ENCODE data around the gene LRRC3. TPM values are rescaled to one million over a fixed set of nuclear protein-coding genes. Genes with fewer than 3 reads are reported as not detected.

The LRRC3 gene
- total RNA-seq, 5 donors from 2014 or later (not counting 1 experiment from before 2014, with no cell fraction given), result 0.76 to 2.2 (median 0.98) TPM

GRCh38 chr21:44449473-44450363 lies 5.6 kb upstream of the LRRC3 start:
- Histone ChIP-seq H3K27ac (ENCODE audit: low read length) (no peak overlapping the region), H3K4me3 (ENCODE audit: control insufficient read depth in 1 of 2, extremely low read depth in 1 of 2, low read length in 1 of 2) (no peak overlapping the region), H3K36me3 (ENCODE audit: control insufficient read depth in 2 of 2, extremely low read depth in 1 of 2, insufficient read depth in 1 of 2, low read length in 1 of 2) (no peaks in the 10 kb centered on the region), H3K27me3 (replicated peaks in 1 of 2; ENCODE audit: control insufficient read depth in 2 of 2, extremely low read depth in 1 of 2, insufficient read depth in 2 of 2, low read length in 1 of 2) (peaks cover 0 to 39% of the 10 kb centered on the region in 2 experiments), H3K9me3 (no peaks in the 10 kb centered on the region), H3K4me1 (ENCODE audit: control insufficient read depth in 1 of 2, extremely low read depth in 1 of 2, insufficient read depth in 2 of 2, low read length in 2 of 2) (peaks cover 0 to 1% of the 10 kb centered on the region in 2 experiments)
- H3K4me3 Mint-ChIP-seq, result no peak overlapping the region
- H3K4me1 Mint-ChIP-seq, result peaks cover 0 to 6% (median 5%) of the 10 kb centered on the region in 3 donors
- ATAC-seq (replicated peaks in 1 of 4) (no peak), DNase-seq (no peak)
- WGBS (ENCODE audit: insufficient coverage), result 75% methylated on average over 23 of the region's 28 CpGs
- H3K27me3 Mint-ChIP-seq, result peaks cover 11 to 28% of the 10 kb centered on the region in 2 donors
- no peak overlapping the region for H3K27ac Mint-ChIP-seq
- ChIA-PET CTCF (no interaction called here), POLR2A (no interaction called here)
- H3K9me3 Mint-ChIP-seq, result peaks cover 0 to 12% (median 8%) of the 10 kb centered on the region in 3 donors
- H3K36me3 Mint-ChIP-seq, result no peaks in the 10 kb centered on the region

- H3K4me3 ChIP-seq (ENCODE audit: control insufficient read depth in 1 of 2, extremely low read depth in 1 of 2, low read length in 1 of 2), result no peak overlapping the region
- no peaks in the 10 kb centered on the region for H3K9me3 ChIP-seq
- DNase-seq (no peak), ATAC-seq (replicated peaks in 1 of 4) (no peak)
- ChIA-PET POLR2A (no interaction called here), CTCF (no interaction called here)
- H3K27me3 ChIP-seq (replicated peaks in 1 of 2; ENCODE audit: control insufficient read depth in 2 of 2, extremely low read depth in 1 of 2, insufficient read depth in 2 of 2, low read length in 1 of 2), result peaks cover 0 to 39% of the 10 kb centered on the region in 2 experiments
- H3K4me1 ChIP-seq (ENCODE audit: control insufficient read depth in 1 of 2, extremely low read depth in 1 of 2, insufficient read depth in 2 of 2, low read length in 2 of 2), result peaks cover 0 to 5% of the 10 kb centered on the region in 2 experiments
- peaks cover 0 to 6% (median 5%) of the 10 kb centered on the region in 3 donors for H3K4me1 Mint-ChIP-seq
- no peak overlapping the region for H3K27ac ChIP-seq (ENCODE audit: low read length)
- 74% methylated on average over 14 of the region's 14 CpGs for WGBS (ENCODE audit: insufficient coverage)
- no peaks in the 10 kb centered on the region for H3K36me3 Mint-ChIP-seq
- H3K27ac Mint-ChIP-seq, result no peak overlapping the region
- peaks cover 0 to 12% (median 8%) of the 10 kb centered on the region in 3 donors for H3K9me3 Mint-ChIP-seq
- no peaks in the 10 kb centered on the region for H3K36me3 ChIP-seq (ENCODE audit: control insufficient read depth in 2 of 2, extremely low read depth in 1 of 2, insufficient read depth in 1 of 2, low read length in 1 of 2)
- peaks cover 11 to 22% of the 10 kb centered on the region in 2 donors for H3K27me3 Mint-ChIP-seq
- no peak overlapping the region for H3K4me3 Mint-ChIP-seq
Measured at GRCh38 chr21:44450402-44450801, 4.9 kb upstream of the LRRC3 start.

DNA sequence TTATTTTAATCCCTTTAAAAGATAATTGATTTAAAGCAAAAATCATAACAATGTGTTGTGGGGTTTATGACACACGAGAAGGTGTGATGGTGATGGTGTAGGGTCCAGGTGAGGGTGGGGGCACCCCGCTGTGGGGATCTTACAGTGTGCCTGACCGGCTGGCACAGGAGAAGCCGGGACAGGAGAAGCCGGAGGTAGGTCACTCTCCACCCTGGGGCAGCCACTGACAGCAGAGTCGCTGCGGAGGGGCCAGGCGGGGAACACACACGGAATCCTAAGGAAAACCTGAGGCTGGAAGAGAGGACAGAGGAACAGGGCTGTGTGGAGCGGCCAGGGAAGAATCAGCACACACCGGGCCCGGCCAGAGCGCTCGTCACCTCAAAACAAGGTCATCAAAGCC lies 4.3 kb upstream of the LRRC3 start:
- Mint-ChIP-seq H3K9me3 (peaks cover 0 to 12% (median 8%) of the 10 kb centered on the region in 3 donors), H3K27me3 (peaks cover 11 to 21% of the 10 kb centered on the region in 2 donors), H3K27ac (no peak overlapping the region), H3K4me1 (peaks cover 0 to 6% (median 5%) of the 10 kb centered on the region in 3 donors), H3K36me3 (no peaks in the 10 kb centered on the region), H3K4me3 (no peak overlapping the region)
- WGBS (ENCODE audit: insufficient coverage), result 81% methylated on average over 9 of the region's 14 CpGs
- H3K4me3 ChIP-seq (ENCODE audit: control insufficient read depth in 1 of 2, extremely low read depth in 1 of 2, low read length in 1 of 2), result no peak overlapping the region
- ChIA-PET POLR2A (no interaction called here), CTCF (no interaction called here)
- no peak overlapping the region for H3K27ac ChIP-seq (ENCODE audit: low read length)
- peaks cover 0 to 9% of the 10 kb centered on the region in 2 experiments for H3K4me1 ChIP-seq (ENCODE audit: control insufficient read depth in 1 of 2, extremely low read depth in 1 of 2, insufficient read depth in 2 of 2, low read length in 2 of 2)
- peaks cover 0 to 37% of the 10 kb centered on the region in 2 experiments for H3K27me3 ChIP-seq (replicated peaks in 1 of 2; ENCODE audit: control insufficient read depth in 2 of 2, extremely low read depth in 1 of 2, insufficient read depth in 2 of 2, low read length in 1 of 2)
- no peak for DNase-seq
- H3K36me3 ChIP-seq (ENCODE audit: control insufficient read depth in 2 of 2, extremely low read depth in 1 of 2, insufficient read depth in 1 of 2, low read length in 1 of 2), result no peaks in the 10 kb centered on the region
- no peak for ATAC-seq (replicated peaks in 1 of 4)
- no peaks in the 10 kb centered on the region for H3K9me3 ChIP-seq

GRCh38 chr21:44453120-44453519 lies 2.2 kb upstream of the LRRC3 start:
- Mint-ChIP-seq H3K36me3 (no peaks in the 10 kb centered on the region), H3K4me3 (no peak overlapping the region), H3K27me3 (peaks cover 11 to 14% of the 10 kb centered on the region in 2 donors), H3K9me3 (peaks cover 0 to 12% (median 8%) of the 10 kb centered on the region in 3 donors), H3K4me1 (peaks cover 0 to 11% (median 7%) of the 10 kb centered on the region in 3 donors), H3K27ac (no peak overlapping the region)
- H3K27me3 ChIP-seq (replicated peaks in 1 of 2; ENCODE audit: control insufficient read depth in 2 of 2, extremely low read depth in 1 of 2, insufficient read depth in 2 of 2, low read length in 1 of 2), result peaks cover 0 to 42% of the 10 kb centered on the region in 2 experiments
- peaks cover 0 to 15% of the 10 kb centered on the region in 2 experiments for H3K4me1 ChIP-seq (ENCODE audit: control insufficient read depth in 1 of 2, extremely low read depth in 1 of 2, insufficient read depth in 2 of 2, low read length in 2 of 2)
- no peaks in the 10 kb centered on the region for H3K9me3 ChIP-seq
- CTCF ChIA-PET, result no interaction called here
- 100% methylated on average over 2 of the region's 3 CpGs for WGBS (ENCODE audit: insufficient coverage)
- H3K4me3 ChIP-seq (ENCODE audit: control insufficient read depth in 1 of 2, extremely low read depth in 1 of 2, low read length in 1 of 2), result no peak overlapping the region
- no peak overlapping the region for H3K27ac ChIP-seq (ENCODE audit: low read length)
- no peak for DNase-seq
- POLR2A ChIA-PET, result no interaction called here
- no peak for ATAC-seq (replicated peaks in 1 of 4)
- H3K36me3 ChIP-seq (ENCODE audit: control insufficient read depth in 2 of 2, extremely low read depth in 1 of 2, insufficient read depth in 1 of 2, low read length in 1 of 2), result no peaks in the 10 kb centered on the region

GRCh38 chr21:44454058-44454457 lies 1.3 kb upstream of the LRRC3 start:
- POLR2A ChIA-PET, result no interaction called here
- H3K27me3 ChIP-seq (replicated peaks in 1 of 2; ENCODE audit: control insufficient read depth in 2 of 2, extremely low read depth in 1 of 2, insufficient read depth in 2 of 2, low read length in 1 of 2), result peaks cover 0 to 35% of the 10 kb centered on the region in 2 experiments
- H3K36me3 ChIP-seq (ENCODE audit: control insufficient read depth in 2 of 2, extremely low read depth in 1 of 2, insufficient read depth in 1 of 2, low read length in 1 of 2), result no peaks in the 10 kb centered on the region
- no peak overlapping the region for H3K27ac ChIP-seq (ENCODE audit: low read length)
- 100% methylated on average over 2 of the region's 5 CpGs for WGBS (ENCODE audit: insufficient coverage)
- Mint-ChIP-seq H3K27ac (peak overlapping the region in 1 of 2 donors; percentile 2), H3K9me3 (peaks cover 0 to 12% (median 8%) of the 10 kb centered on the region in 3 donors), H3K27me3 (peaks cover 8 to 9% of the 10 kb centered on the region in 2 donors), H3K36me3 (no peaks in the 10 kb centered on the region), H3K4me3 (peak overlapping the region; percentile 55 to 69 (median 62)), H3K4me1 (peaks cover 0 to 11% (median 7%) of the 10 kb centered on the region in 3 donors)
- no peak overlapping the region for H3K4me3 ChIP-seq (ENCODE audit: control insufficient read depth in 1 of 2, extremely low read depth in 1 of 2, low read length in 1 of 2)
- ATAC-seq (replicated peaks in 1 of 4) (no peak), DNase-seq (no peak)
- CTCF ChIA-PET, result interaction anchor here in 1 of 2 donors (0.6 kb wide), 1 partner anchor 325 kb away, joined by 6 read pairs; no protein-coding TSS in a partner anchor
- H3K4me1 ChIP-seq (ENCODE audit: control insufficient read depth in 1 of 2, extremely low read depth in 1 of 2, insufficient read depth in 2 of 2, low read length in 2 of 2), result peaks cover 0 to 15% of the 10 kb centered on the region in 2 experiments
- no peaks in the 10 kb centered on the region for H3K9me3 ChIP-seq

GRCh38 chr21:44455524-44456213 lies 359 bp downstream of the LRRC3 start:
- peak overlapping the region; percentile 55 to 85 for H3K4me3 ChIP-seq (ENCODE audit: control insufficient read depth in 1 of 2, extremely low read depth in 1 of 2, low read length in 1 of 2)
- DNase-seq, result peak in 27 of 35 experiments; percentile 6 to 51 (median 23)
- H3K9me3 ChIP-seq, result no peaks in the 10 kb centered on the region
- peaks cover 0 to 12% (median 8%) of the 10 kb centered on the region in 3 donors for H3K9me3 Mint-ChIP-seq
- H3K36me3 Mint-ChIP-seq, result no peaks in the 10 kb centered on the region
- peaks cover 0 to 15% of the 10 kb centered on the region in 2 experiments for H3K4me1 ChIP-seq (ENCODE audit: control insufficient read depth in 1 of 2, extremely low read depth in 1 of 2, insufficient read depth in 2 of 2, low read length in 2 of 2)
- no peaks in the 10 kb centered on the region for H3K36me3 ChIP-seq (ENCODE audit: control insufficient read depth in 2 of 2, extremely low read depth in 1 of 2, insufficient read depth in 1 of 2, low read length in 1 of 2)
- no peak overlapping the region for H3K27ac ChIP-seq (ENCODE audit: low read length)
- H3K4me3 Mint-ChIP-seq, result peak overlapping the region; percentile 67 to 78 (median 69)
- peaks cover 0 to 11% (median 7%) of the 10 kb centered on the region in 3 donors for H3K4me1 Mint-ChIP-seq
- CTCF ChIA-PET, result no interaction called here
- no peak overlapping the region for H3K27ac Mint-ChIP-seq
- peak; percentile 56 to 69 (median 63) for ATAC-seq (replicated peaks in 1 of 4)
- peaks cover 0 to 22% of the 10 kb centered on the region in 2 experiments for H3K27me3 ChIP-seq (replicated peaks in 1 of 2; ENCODE audit: control insufficient read depth in 2 of 2, extremely low read depth in 1 of 2, insufficient read depth in 2 of 2, low read length in 1 of 2)
- POLR2A ChIA-PET, result no interaction called here
- H3K27me3 Mint-ChIP-seq, result peaks cover 4% of the 10 kb centered on the region in 2 donors
- 4% methylated on average over 67 of the region's 72 CpGs for WGBS (ENCODE audit: insufficient coverage)
